ENCODE measurements around the gene SLC44A5. TPM values are rescaled to one million over a fixed set of nuclear protein-coding genes. Genes with fewer than 3 reads are reported as not detected.

Gene SLC44A5
- polyA plus RNA-seq, 3 donors, result not detected

GRCh38 chr1:75539230-75540116, 71.4 kb downstream of the SLC44A5 start:
- Histone ChIP-seq H2AFZ (ENCODE audit: insufficient read depth, low read depth, low read length, poor library complexity, severe bottlenecking) (no peak overlapping the region), H3K4me3 (replicated peaks in 1 of 3; ENCODE audit: low read depth in 2 of 3, low read length in 3 of 3) (no peak overlapping the region), H3K36me3 (replicated peaks in 1 of 2; ENCODE audit: control insufficient read depth in 1 of 2, insufficient read depth in 2 of 2, low read length in 2 of 2) (no peaks in the 10 kb centered on the region), H3K27me3 (ENCODE audit: control insufficient read depth in 2 of 2, insufficient read depth in 2 of 2, low read length in 2 of 2) (no peaks in the 10 kb centered on the region), H3K4me1 (ENCODE audit: control insufficient read depth in 1 of 2, insufficient read depth in 2 of 2, low read length in 2 of 2) (no peaks in the 10 kb centered on the region), H3K9me3 (replicated peaks in 1 of 2; ENCODE audit: control insufficient read depth in 1 of 2, insufficient read depth in 1 of 2, low read length in 2 of 2) (peaks cover 3 to 7% of the 10 kb centered on the region in 2 donors), H3K27ac (ENCODE audit: low read depth in 1 of 2, low read length in 2 of 2) (no peak overlapping the region), H3K4me2 (replicated peaks; ENCODE audit: extremely low read depth, low read length, poor library complexity, severe bottlenecking) (no peak overlapping the region), H4K20me1 (ENCODE audit: insufficient read depth, low read length) (no peaks in the 10 kb centered on the region), H3K79me2 (ENCODE audit: insufficient read depth, low read length) (no peaks in the 10 kb centered on the region), H3K9ac (ENCODE audit: insufficient read depth, low read length, poor library complexity, severe bottlenecking) (no peak overlapping the region)
- Mint-ChIP-seq H3K4me1 (no peaks in the 10 kb centered on the region), H3K27me3 (ENCODE audit: low read depth in 3 of 3) (no peaks in the 10 kb centered on the region), H3K27ac (no peak overlapping the region), H3K4me3 (no peak overlapping the region), H3K36me3 (no peaks in the 10 kb centered on the region), H3K9me3 (peaks cover 0 to 8% (median 0%) of the 10 kb centered on the region in 7 donors)
- 100% methylated on average over 2 of the region's 6 CpGs for WGBS (ENCODE audit: insufficient coverage)
- intact Hi-C loops (cut with micrococcal nuclease), result no loop called here
- no peak for DNase-seq
- TF ChIP-seq CTCF (IDR thresholded peaks at IDR 0.05), result no peak

GRCh38 chr1:75533085-75533484, 77.8 kb downstream of the SLC44A5 start:
- H3K27ac ChIP-seq (ENCODE audit: low read depth in 1 of 2, low read length in 2 of 2), result no peak overlapping the region
- Mint-ChIP-seq H3K4me1 (no peaks in the 10 kb centered on the region), H3K27ac (no peak overlapping the region), H3K4me3 (no peak overlapping the region), H3K27me3 (ENCODE audit: low read depth in 3 of 3) (no peaks in the 10 kb centered on the region), H3K9me3 (peaks cover 0 to 8% (median 2%) of the 10 kb centered on the region in 7 donors), H3K36me3 (no peaks in the 10 kb centered on the region)
- WGBS (ENCODE audit: insufficient coverage), result no CpG with 5 or more reads among the region's 2 CpGs
- no peaks in the 10 kb centered on the region for H3K4me1 ChIP-seq (ENCODE audit: control insufficient read depth in 1 of 2, insufficient read depth in 2 of 2, low read length in 2 of 2)
- H3K9me3 ChIP-seq (replicated peaks in 1 of 2; ENCODE audit: control insufficient read depth in 1 of 2, insufficient read depth in 1 of 2, low read length in 2 of 2), result peaks cover 3 to 7% of the 10 kb centered on the region in 2 donors
- H3K36me3 ChIP-seq (replicated peaks in 1 of 2; ENCODE audit: control insufficient read depth in 1 of 2, insufficient read depth in 2 of 2, low read length in 2 of 2), result no peaks in the 10 kb centered on the region
- intact Hi-C loops (cut with micrococcal nuclease), result no loop called here
- no peak for TF ChIP-seq CTCF (IDR thresholded peaks at IDR 0.05)
- no peaks in the 10 kb centered on the region for H3K27me3 ChIP-seq (ENCODE audit: control insufficient read depth in 2 of 2, insufficient read depth in 2 of 2, low read length in 2 of 2)
- H2AFZ ChIP-seq (ENCODE audit: insufficient read depth, low read depth, low read length, poor library complexity, severe bottlenecking), result no peak overlapping the region
- H3K79me2 ChIP-seq (ENCODE audit: insufficient read depth, low read length), result no peaks in the 10 kb centered on the region
- DNase-seq, result no peak
- H3K4me3 ChIP-seq (replicated peaks in 1 of 3; ENCODE audit: low read depth in 2 of 3, low read length in 3 of 3), result no peak overlapping the region
- no peaks in the 10 kb centered on the region for H4K20me1 ChIP-seq (ENCODE audit: insufficient read depth, low read length)
- no peak overlapping the region for H3K9ac ChIP-seq (ENCODE audit: insufficient read depth, low read length, poor library complexity, severe bottlenecking)
- no peak overlapping the region for H3K4me2 ChIP-seq (replicated peaks; ENCODE audit: extremely low read depth, low read length, poor library complexity, severe bottlenecking)
